Activated effector memory CD4-positive, alpha-beta T cell treated with anti-CD3 and anti-CD28 coated beads, Interleukin-2, amount 50 U/mL, for 16 hours (primary cell): Measurements from ENCODE around the gene AMN1.
A peak's percentile ranks its signal among the peaks of the same experiment; 100 is the strongest.
"Not testable (repeated sequence)": the region's sequence is repeated elsewhere in the genome, so short reads cannot be mapped to it uniquely, and the experiment has no call there.

Experiments used
- DNase-seq: peaks from one replicate; pipeline ENCODE4 v3.0.0-alpha.2; 2020

Gene AMN1

GRCh38 chr12:31732926-31733548, 4.2 kb upstream of the AMN1 start:
- peak; percentile 75 for DNase-seq

- DNase-seq, result not testable (repeated sequence)
These were observed 2.4 kb upstream of the AMN1 start for GRCh38 chr12:31731203-31731602.

- no peak for DNase-seq
These were observed 884 bp upstream of the AMN1 start for GRCh38 chr12:31729705-31730104.

- no peak for DNase-seq
These were observed 418 bp downstream of the AMN1 start for GRCh38 chr12:31728289-31728916.

GRCh38 chr12:31727192-31727591, 1.6 kb downstream of the AMN1 start:
- DNase-seq, result no peak

- no peak for DNase-seq
These were observed 2.2 kb downstream of the AMN1 start for GRCh38 chr12:31726575-31726974.

GRCh38 chr12:31724557-31724956, 4.3 kb downstream of the AMN1 start:
- no peak for DNase-seq

GRCh38 chr12:31722580-31722979, 6.2 kb downstream of the AMN1 start:
- no peak for DNase-seq

- DNase-seq, result not testable (repeated sequence)
These were observed 10.2 kb downstream of the AMN1 start for GRCh38 chr12:31718542-31719198.

- DNase-seq, result not testable (repeated sequence)
These were observed 11.8 kb downstream of the AMN1 start for GRCh38 chr12:31716998-31717397.

- no peak for DNase-seq
These were observed 13.5 kb downstream of the AMN1 start for GRCh38 chr12:31715283-31715825.

- DNase-seq, result no peak
These were observed 14.2 kb downstream of the AMN1 start for GRCh38 chr12:31714406-31715271.

- no peak for DNase-seq
These were observed 15.9 kb downstream of the AMN1 start for GRCh38 chr12:31712877-31713276.

GRCh38 chr12:31710021-31710818, 18.6 kb downstream of the AMN1 start:
- no peak for DNase-seq

- DNase-seq, result not testable (repeated sequence)
These were observed 20.7 kb downstream of the AMN1 start for GRCh38 chr12:31708118-31708517.

GRCh38 chr12:31705621-31706020, 23.2 kb downstream of the AMN1 start:
- no peak for DNase-seq

GRCh38 chr12:31702047-31702446, 26.8 kb downstream of the AMN1 start:
- DNase-seq, result no peak

GRCh38 chr12:31689921-31690320, 38.9 kb downstream of the AMN1 start:
- not testable (repeated sequence) for DNase-seq

GRCh38 chr12:31687101-31687527, 41.7 kb downstream of the AMN1 start:
- DNase-seq, result no peak

- no peak for DNase-seq
These were observed 43.0 kb downstream of the AMN1 start for GRCh38 chr12:31685801-31686200.

- peak; percentile 85 for DNase-seq
These were observed 46.5 kb downstream of the AMN1 start for GRCh38 chr12:31682136-31682962.
